ENCODE measurements around the gene PODNL1. TPM values are rescaled to one million over a fixed set of nuclear protein-coding genes. Genes with fewer than 3 reads are reported as not detected.
A peak's percentile ranks its signal among the peaks of the same experiment; 100 is the strongest.

The PODNL1 gene
- total RNA-seq, 1 donor from 2014 or later = 3.1 TPM

GRCh38 chr19:13960863-13961784 is 22.9 kb upstream of the PODNL1 start:
- no peak for ATAC-seq (ENCODE audit: poor library complexity)
- intact Hi-C loops (cut with DNase I) = no loop called here
- DNase-seq = no peak

GRCh38 chr19:13959962-13960862 is 22.0 kb upstream of the PODNL1 start:
- DNase-seq = no peak
- intact Hi-C loops (cut with DNase I) = no loop called here
- ATAC-seq (ENCODE audit: poor library complexity) = peak; percentile 2

GRCh38 chr19:13959141-13959961 is 21.1 kb upstream of the PODNL1 start:
- DNase-seq (no peak), ATAC-seq (ENCODE audit: poor library complexity) (no peak)
- intact Hi-C loops (cut with DNase I) = no loop called here

- no peak for ATAC-seq (ENCODE audit: poor library complexity)
- intact Hi-C loops (cut with DNase I) = no loop called here
- no peak for DNase-seq
These were observed 19.8 kb upstream of the PODNL1 start for GRCh38 chr19:13958043-13958442.

- DNase-seq (no peak), ATAC-seq (ENCODE audit: poor library complexity) (no peak)
- intact Hi-C loops (cut with DNase I) = no loop called here
These were observed 18.8 kb upstream of the PODNL1 start for GRCh38 chr19:13957051-13957450.

- no peak for ATAC-seq (ENCODE audit: poor library complexity)
- DNase-seq = no peak
- intact Hi-C loops (cut with DNase I) = no loop called here
These were observed 18.1 kb upstream of the PODNL1 start for GRCh38 chr19:13956365-13956744.

- intact Hi-C loops (cut with DNase I) = no loop called here
- DNase-seq (no peak), ATAC-seq (ENCODE audit: poor library complexity) (no peak)
These were observed 17.6 kb upstream of the PODNL1 start for GRCh38 chr19:13955662-13956364.

GRCh38 chr19:13954185-13954584 is 16.0 kb upstream of the PODNL1 start:
- no peak for ATAC-seq (ENCODE audit: poor library complexity)
- intact Hi-C loops (cut with DNase I) = no loop called here
- no peak for DNase-seq

GRCh38 chr19:13952931-13953531 is 14.8 kb upstream of the PODNL1 start:
- peak; percentile 16 for ATAC-seq (ENCODE audit: poor library complexity)
- no peak for DNase-seq
- intact Hi-C loops (cut with DNase I) = no loop called here

GRCh38 chr19:13952154-13952930 is 14.1 kb upstream of the PODNL1 start, which contains the start of gene DCAF15:
DCAF15 (plus strand) TSS chr19:13952509; CDS start chr19:13952513, 4 bp downstream.
- DNase-seq = peak; percentile 99
- intact Hi-C loops (cut with DNase I) = no loop called here
- peak; percentile 96 for ATAC-seq (ENCODE audit: poor library complexity)

GRCh38 chr19:13951799-13952153 is 13.6 kb upstream of the PODNL1 start:
- intact Hi-C loops (cut with DNase I) = no loop called here
- no peak for DNase-seq

GRCh38 chr19:13951043-13951442 is 12.8 kb upstream of the PODNL1 start:
- intact Hi-C loops (cut with DNase I) = no loop called here
- ATAC-seq (ENCODE audit: poor library complexity) = no peak
- DNase-seq = no peak

More at GRCh38 chr19:13951799-13952153, 13.6 kb upstream of the PODNL1 start:
- ATAC-seq (ENCODE audit: poor library complexity) = no peak

- intact Hi-C loops (cut with DNase I) = no loop called here
- ATAC-seq (ENCODE audit: poor library complexity) (no peak), DNase-seq (no peak)
These were observed 8.2 kb upstream of the PODNL1 start for GRCh38 chr19:13946414-13946813.

- DNase-seq (no peak), ATAC-seq (ENCODE audit: poor library complexity) (no peak)
- intact Hi-C loops (cut with DNase I) = no loop called here
These were observed 3.9 kb upstream of the PODNL1 start for GRCh38 chr19:13942023-13942684.

- ATAC-seq (ENCODE audit: poor library complexity) = no peak
- no peak for DNase-seq
- intact Hi-C loops (cut with DNase I) = no loop called here
These were observed 527 bp downstream of the PODNL1 start for GRCh38 chr19:13937479-13938300.

Data from Right ventricle myocardium superior (tissue), 1 donor.